PFSK-1 (cell line): Measurements from ENCODE around the gene FUT4.

Source experiments
- FOXP2 ChIP-seq: optimal IDR thresholded peaks from 2 replicates; pipeline ENCODE3; 2011; ENCODE audit warnings: borderline replicate concordance, control low read depth, inconsistent platforms; ENCODE audit not compliant: insufficient read depth; ENCODE audit errors: extremely low read length, extremely low read depth
- POLR2AphosphoS5 ChIP-seq: IDR thresholded peaks from 2 replicates; pipeline ENCODE4 v1.6.1; 2012; ENCODE audit warnings: low read depth, mild to moderate bottlenecking, control low read depth, low read length, moderate library complexity
- REST ChIP-seq, 2 experiments: IDR thresholded peaks; 2 replicates each; pipeline versions ENCODE4 v1.6.1 to v1.8.0; 2011 to 2012; ENCODE audit warnings: low read depth in 2 of 2, low read length in 2 of 2, control low read depth in 1 of 2, inconsistent platforms in 1 of 2, mild to moderate bottlenecking in 1 of 2, moderate library complexity in 1 of 2; ENCODE audit not compliant: insufficient read depth in 1 of 2
- SIN3A ChIP-seq: IDR thresholded peaks from 2 replicates; pipeline ENCODE4 v1.6.1; 2012; ENCODE audit warnings: mild to moderate bottlenecking, low read length, moderate library complexity, borderline replicate concordance; ENCODE audit not compliant: insufficient read depth
- TAF1 ChIP-seq: IDR thresholded peaks from 2 replicates; pipeline ENCODE4 v1.6.1; 2012; ENCODE audit warnings: low read length, control low read depth, borderline replicate concordance; ENCODE audit not compliant: insufficient read depth

Gene FUT4

GRCh38 chr11:94568717-94569116, 25.0 kb downstream of the FUT4 start:
- no peak for TF ChIP-seq POLR2AphosphoS5
- TF ChIP-seq SIN3A = no peak
- TF ChIP-seq TAF1 = no peak
- TF ChIP-seq FOXP2 = no peak

DNA sequence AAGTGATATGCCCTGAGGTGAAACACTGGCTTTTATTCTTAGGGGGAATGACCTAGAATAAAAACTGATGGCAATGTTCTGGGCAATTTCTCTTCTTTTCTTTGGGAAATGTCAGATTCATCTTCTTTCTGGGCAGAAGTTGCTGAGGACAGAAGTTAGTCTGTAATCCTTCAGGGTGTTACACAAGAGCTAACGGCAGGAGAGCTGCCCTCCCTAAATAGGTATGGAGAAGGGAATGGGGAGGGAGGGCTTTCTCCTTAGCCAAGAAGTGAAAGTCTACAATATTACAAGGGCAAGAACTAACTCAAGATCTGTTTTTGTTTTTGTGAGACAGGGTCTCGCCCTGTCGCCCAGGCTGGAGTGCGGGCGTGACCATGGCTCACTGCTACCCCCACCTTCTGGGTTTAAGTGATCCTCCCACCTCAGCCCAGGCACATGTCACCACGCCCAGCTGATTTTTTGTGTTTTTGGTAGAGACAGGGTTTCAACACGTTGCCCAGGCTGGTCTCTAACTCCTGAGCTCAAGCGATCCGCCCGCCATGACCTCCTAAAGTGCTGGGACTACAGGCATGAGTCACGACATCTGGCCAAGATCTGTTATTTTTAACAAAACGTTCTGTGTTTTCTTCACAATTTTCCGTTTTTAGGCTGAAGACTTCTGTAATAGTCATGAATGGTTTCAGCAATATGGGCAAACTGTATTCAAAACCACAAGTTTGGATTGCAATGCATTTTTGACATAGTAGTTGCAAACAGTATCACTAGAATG, 30.7 kb downstream of the FUT4 start:
- TF ChIP-seq SIN3A (no peak), REST (IDR thresholded peaks at IDR 0.05; ENCODE audit: insufficient read depth in 1 of 2, low read depth in 2 of 2, low read length in 2 of 2) (no peak), FOXP2 (no peak), TAF1 (no peak), POLR2AphosphoS5 (no peak)

- TF ChIP-seq POLR2AphosphoS5 (no peak), REST (IDR thresholded peaks at IDR 0.05; ENCODE audit: insufficient read depth in 1 of 2, low read depth in 2 of 2, low read length in 2 of 2) (no peak), TAF1 (no peak), SIN3A (no peak), FOXP2 (no peak)
Measured at GRCh38 chr11:94576306-94576705, 32.6 kb downstream of the FUT4 start.

DNA sequence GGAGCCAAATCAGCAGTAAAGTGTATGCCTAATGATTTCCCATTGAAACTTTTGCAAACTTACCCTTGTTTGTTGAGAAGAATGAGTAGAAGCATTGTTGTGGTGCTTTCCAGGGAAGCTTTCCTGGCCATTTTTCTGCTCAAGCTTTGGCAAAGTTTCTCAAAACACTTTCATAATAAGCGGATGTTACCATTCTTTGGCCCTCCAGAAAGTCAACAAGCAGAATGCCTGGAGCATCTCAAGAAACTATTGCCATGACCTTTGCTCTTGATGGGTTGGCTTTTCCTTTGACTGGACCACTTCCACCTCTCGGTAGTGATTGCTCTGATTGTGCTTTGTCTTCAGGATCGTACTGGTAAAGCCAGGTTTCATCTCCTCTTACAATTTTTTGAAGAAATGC, 34.1 kb downstream of the FUT4 start:
- no peak for TF ChIP-seq POLR2AphosphoS5
- no peak for TF ChIP-seq TAF1
- TF ChIP-seq FOXP2 = no peak
- TF ChIP-seq SIN3A = no peak
- TF ChIP-seq REST (IDR thresholded peaks at IDR 0.05; ENCODE audit: insufficient read depth in 1 of 2, low read depth in 2 of 2, low read length in 2 of 2) = no peak

DNA sequence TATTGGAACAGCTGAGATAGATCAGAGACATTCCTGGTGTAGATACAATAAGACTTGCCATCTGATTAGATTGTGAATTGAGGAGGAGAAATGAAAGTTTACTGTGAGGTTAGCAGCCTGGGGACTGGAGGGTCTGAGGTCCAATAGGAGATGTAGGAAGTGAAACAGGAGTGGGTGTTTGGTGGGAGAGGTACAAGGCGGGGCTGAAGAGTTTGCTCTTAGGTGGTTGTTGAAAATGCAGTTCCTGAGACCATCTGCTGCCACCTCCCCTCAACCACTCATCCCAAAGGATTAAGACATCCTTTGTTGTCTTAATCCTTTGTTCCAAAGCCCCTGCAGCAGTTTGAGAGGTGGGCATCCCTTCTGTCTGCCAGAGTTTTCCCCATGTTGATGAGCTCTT, 38.2 kb downstream of the FUT4 start:
- TF ChIP-seq REST (IDR thresholded peaks at IDR 0.05; ENCODE audit: insufficient read depth in 1 of 2, low read depth in 2 of 2, low read length in 2 of 2) = no peak
